HepG2 (cell line): ENCODE results near the gene CDAN1. TPM values are rescaled to one million over a fixed set of nuclear protein-coding genes. Genes with fewer than 3 reads are reported as not detected.
A peak's percentile ranks its signal among the peaks of the same experiment; 100 is the strongest.

ENCODE experiments used
- CEBPZ ChIP-seq: IDR thresholded peaks from 2 replicates; pipeline ENCODE4 v1.6.1; 2012; ENCODE audit warnings: low read length, improper control_type of control experiment
- GRHL1 ChIP-seq: sonication (generic); formaldehyde crosslinking; conservative IDR thresholded peaks from 2 replicates; pipeline ENCODE4 v1.8.0; 2022; ENCODE audit warnings: missing genetic modification reagents
- HIVEP1 ChIP-seq: sonication (generic); formaldehyde crosslinking; IDR thresholded peaks from 2 replicates; pipeline ENCODE4 v1.4.0; 2020; ENCODE audit warnings: mild to moderate bottlenecking, missing genetic modification reagents
- HNF1B ChIP-seq: sonication (generic); formaldehyde crosslinking; IDR thresholded peaks from 2 replicates; pipeline ENCODE4 v1.5.1; 2020; ENCODE audit warnings: mild to moderate bottlenecking, moderate library complexity, missing genetic modification reagents
- HNRNPUL1 ChIP-seq: fragments of 200-400 bp; formaldehyde crosslinking; IDR thresholded peaks from 2 replicates; pipeline ENCODE4 v1.6.1; 2017; ENCODE audit warnings: low read depth, mild to moderate bottlenecking, low read length, moderate library complexity
- ISX ChIP-seq: sonication (generic); formaldehyde crosslinking; conservative IDR thresholded peaks from 2 replicates; pipeline ENCODE4 v1.5.0; 2020; ENCODE audit warnings: missing genetic modification reagents
- PCBP2 ChIP-seq: fragments of 200-400 bp; formaldehyde crosslinking; optimal IDR thresholded peaks from 2 replicates; pipeline ENCODE3; 2018; ENCODE audit warnings: low read length, low read depth; ENCODE audit not compliant: poor library complexity, severe bottlenecking
- ZBTB40 ChIP-seq, 2 experiments: fragments of 450-650 bp in 1 of 2; sonication (generic) in 1 of 2; formaldehyde crosslinking in 1 of 2; IDR thresholded peaks; 2 replicates each; pipeline versions ENCODE4 v1.6.1 to v1.8.0; 2016 to 2022; ENCODE audit warnings: antibody characterized with exemption in 1 of 2, mild to moderate bottlenecking in 1 of 2, missing genetic modification reagents in 1 of 2
- ZNF552 ChIP-seq: sonication (generic); formaldehyde crosslinking; IDR thresholded peaks from 2 replicates; pipeline ENCODE4 v1.9.0; 2022; ENCODE audit warnings: missing genetic modification reagents, mild to moderate bottlenecking, borderline replicate concordance
- ZNF607 ChIP-seq: sonication (generic); formaldehyde crosslinking; IDR thresholded peaks from 2 replicates; pipeline ENCODE4 v1.5.1; 2020; ENCODE audit warnings: missing genetic modification reagents, mild to moderate bottlenecking, borderline replicate concordance
- polyA plus RNA-seq, 8 experiments: library from polyadenylated mRNA; depleted of rRNA in 3 of 8; stranded (reverse) in 7 of 8; unstranded in 1 of 8; fragments of >200 nt; fragmentation: Illumina TruSeq in 4 of 8; extraction: Trizol in 4 of 8; gene quantifications; 2 replicates each; pipeline versions ENCODE4 v1.2.1 to v1.2.3, GENCODE V29; 2011 to 2016; ENCODE audit warnings: low read depth in 4 of 8, missing spikeins in 1 of 8, mixed read lengths in 1 of 8; ENCODE audit not compliant: insufficient read depth in 1 of 8
- total RNA-seq, 5 experiments: library from RNA; depleted of rRNA; stranded (reverse); fragments of >200 nt; fragmentation: Illumina TruSeq; extraction: Trizol; gene quantifications; 2 replicates each; pipeline ENCODE4 v1.2.3, GENCODE V29; 2016; ENCODE audit warnings: low read depth in 1 of 5

Gene CDAN1
- total and polyA plus RNA-seq, 2 of the 13 experiments (the other 11 are each of a cell fraction or from before 2014, with no cell fraction given): 5.0 to 16.1 TPM

- 0 out of 2 replicates have a peak, but pooled peaks have one; percentile 50 for TF ChIP-seq HNF1B (CRISPR knock-in tag)
- TF ChIP-seq HIVEP1 (CRISPR knock-in tag): no peak
- TF ChIP-seq HNRNPUL1: no peak
- no peak for TF ChIP-seq PCBP2
- no peak for TF ChIP-seq ZNF552 (CRISPR knock-in tag)
- TF ChIP-seq ZBTB40 (IDR thresholded peaks at IDR 0.05): no peak
- no peak for TF ChIP-seq ZBTB40 (CRISPR knock-in tag; IDR thresholded peaks at IDR 0.05)
- TF ChIP-seq ZNF607 (CRISPR knock-in tag): no peak
- TF ChIP-seq CEBPZ: no peak
- no peak for TF ChIP-seq GRHL1 (CRISPR knock-in tag)
- no peak for TF ChIP-seq ISX
Measured at GRCh38 chr15:42736793-42737528, at the start of gene CDAN1 (continued).
